A549 (cell line): ENCODE measurements around the gene EIF4G3.

ENCODE experiments used
- KDM1A ChIP-seq: fragments of 200-600 bp; sonication (generic); IDR thresholded peaks from 2 replicates; pipeline ENCODE4 v1.6.1; 2016; ENCODE audit warnings: low read depth, mild to moderate bottlenecking
- POLR2A ChIP-seq: IDR thresholded peaks from 2 replicates; pipeline ENCODE4 v1.6.1; 2012; ENCODE audit warnings: mild to moderate bottlenecking, low read length
- RAD21 ChIP-seq, 2 experiments: fragments of >200 bp in 1 of 2; sonication (Bioruptor Twin) in 1 of 2; formaldehyde crosslinking in 1 of 2; IDR thresholded peaks in 1 of 2; conservative IDR thresholded peaks in 1 of 2; 2 replicates in 1 of 2; 3 replicates in 1 of 2; pipeline ENCODE4 v1.6.1; 2012 to 2018; ENCODE audit warnings: inconsistent platforms in 1 of 2
- TF ChIP-seq, protein P1 (sequence below): fragments of >200 bp; sonication (Bioruptor Twin); formaldehyde crosslinking; IDR thresholded peaks from 3 replicates; pipeline ENCODE4 v1.5.1; 2016
- TF ChIP-seq, protein P2 (sequence below): fragments of 450-650 bp; IDR thresholded peaks from 2 replicates; pipeline ENCODE4 v1.6.1; 2014; ENCODE audit warnings: antibody characterized with exemption
- TF ChIP-seq, protein P3 (sequence below): fragments of 200-600 bp; sonication (generic); IDR thresholded peaks from 2 replicates; pipeline ENCODE4 v1.6.1; 2016; ENCODE audit warnings: antibody characterized with exemption, mild to moderate bottlenecking, moderate library complexity

- TF ChIP-seq, protein P1, sequence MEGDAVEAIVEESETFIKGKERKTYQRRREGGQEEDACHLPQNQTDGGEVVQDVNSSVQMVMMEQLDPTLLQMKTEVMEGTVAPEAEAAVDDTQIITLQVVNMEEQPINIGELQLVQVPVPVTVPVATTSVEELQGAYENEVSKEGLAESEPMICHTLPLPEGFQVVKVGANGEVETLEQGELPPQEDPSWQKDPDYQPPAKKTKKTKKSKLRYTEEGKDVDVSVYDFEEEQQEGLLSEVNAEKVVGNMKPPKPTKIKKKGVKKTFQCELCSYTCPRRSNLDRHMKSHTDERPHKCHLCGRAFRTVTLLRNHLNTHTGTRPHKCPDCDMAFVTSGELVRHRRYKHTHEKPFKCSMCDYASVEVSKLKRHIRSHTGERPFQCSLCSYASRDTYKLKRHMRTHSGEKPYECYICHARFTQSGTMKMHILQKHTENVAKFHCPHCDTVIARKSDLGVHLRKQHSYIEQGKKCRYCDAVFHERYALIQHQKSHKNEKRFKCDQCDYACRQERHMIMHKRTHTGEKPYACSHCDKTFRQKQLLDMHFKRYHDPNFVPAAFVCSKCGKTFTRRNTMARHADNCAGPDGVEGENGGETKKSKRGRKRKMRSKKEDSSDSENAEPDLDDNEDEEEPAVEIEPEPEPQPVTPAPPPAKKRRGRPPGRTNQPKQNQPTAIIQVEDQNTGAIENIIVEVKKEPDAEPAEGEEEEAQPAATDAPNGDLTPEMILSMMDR = no peak
- TF ChIP-seq RAD21 (conservative IDR thresholded peaks at IDR 0.05 in 1 of 2, IDR thresholded peaks at IDR 0.05 in 1 of 2) (no peak), KDM1A (no peak), POLR2A (no peak)
- TF ChIP-seq, protein P2, sequence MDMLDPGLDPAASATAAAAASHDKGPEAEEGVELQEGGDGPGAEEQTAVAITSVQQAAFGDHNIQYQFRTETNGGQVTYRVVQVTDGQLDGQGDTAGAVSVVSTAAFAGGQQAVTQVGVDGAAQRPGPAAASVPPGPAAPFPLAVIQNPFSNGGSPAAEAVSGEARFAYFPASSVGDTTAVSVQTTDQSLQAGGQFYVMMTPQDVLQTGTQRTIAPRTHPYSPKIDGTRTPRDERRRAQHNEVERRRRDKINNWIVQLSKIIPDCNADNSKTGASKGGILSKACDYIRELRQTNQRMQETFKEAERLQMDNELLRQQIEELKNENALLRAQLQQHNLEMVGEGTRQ = no peak
- TF ChIP-seq, protein P3, sequence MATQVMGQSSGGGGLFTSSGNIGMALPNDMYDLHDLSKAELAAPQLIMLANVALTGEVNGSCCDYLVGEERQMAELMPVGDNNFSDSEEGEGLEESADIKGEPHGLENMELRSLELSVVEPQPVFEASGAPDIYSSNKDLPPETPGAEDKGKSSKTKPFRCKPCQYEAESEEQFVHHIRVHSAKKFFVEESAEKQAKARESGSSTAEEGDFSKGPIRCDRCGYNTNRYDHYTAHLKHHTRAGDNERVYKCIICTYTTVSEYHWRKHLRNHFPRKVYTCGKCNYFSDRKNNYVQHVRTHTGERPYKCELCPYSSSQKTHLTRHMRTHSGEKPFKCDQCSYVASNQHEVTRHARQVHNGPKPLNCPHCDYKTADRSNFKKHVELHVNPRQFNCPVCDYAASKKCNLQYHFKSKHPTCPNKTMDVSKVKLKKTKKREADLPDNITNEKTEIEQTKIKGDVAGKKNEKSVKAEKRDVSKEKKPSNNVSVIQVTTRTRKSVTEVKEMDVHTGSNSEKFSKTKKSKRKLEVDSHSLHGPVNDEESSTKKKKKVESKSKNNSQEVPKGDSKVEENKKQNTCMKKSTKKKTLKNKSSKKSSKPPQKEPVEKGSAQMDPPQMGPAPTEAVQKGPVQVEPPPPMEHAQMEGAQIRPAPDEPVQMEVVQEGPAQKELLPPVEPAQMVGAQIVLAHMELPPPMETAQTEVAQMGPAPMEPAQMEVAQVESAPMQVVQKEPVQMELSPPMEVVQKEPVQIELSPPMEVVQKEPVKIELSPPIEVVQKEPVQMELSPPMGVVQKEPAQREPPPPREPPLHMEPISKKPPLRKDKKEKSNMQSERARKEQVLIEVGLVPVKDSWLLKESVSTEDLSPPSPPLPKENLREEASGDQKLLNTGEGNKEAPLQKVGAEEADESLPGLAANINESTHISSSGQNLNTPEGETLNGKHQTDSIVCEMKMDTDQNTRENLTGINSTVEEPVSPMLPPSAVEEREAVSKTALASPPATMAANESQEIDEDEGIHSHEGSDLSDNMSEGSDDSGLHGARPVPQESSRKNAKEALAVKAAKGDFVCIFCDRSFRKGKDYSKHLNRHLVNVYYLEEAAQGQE = no peak
These were observed 59.1 kb downstream of the EIF4G3 start for GRCh38 chr1:21117597-21118001.
